ENCODE results near the gene TRIP13. TPM values are rescaled to one million over a fixed set of nuclear protein-coding genes. Genes with fewer than 3 reads are reported as not detected.

The TRIP13 gene
- total and polyA plus RNA-seq, 9 of the 15 experiments (the other 6 are each of a cell fraction or from before 2014, with no cell fraction given) = 24.1 to 116 (median 53.2) TPM

- TF ChIP-seq SFPQ (IDR thresholded peaks at IDR 0.05; ENCODE audit: low read depth, low read length) (no peak), TCF7 (IDR thresholded peaks at IDR 0.05; ENCODE audit: borderline replicate concordance) (no peak), FOXJ2 (tag; IDR thresholded peaks at IDR 0.05) (no peak), ZNF609 (CRISPR knock-in tag; IDR thresholded peaks at IDR 0.05; ENCODE audit: borderline replicate concordance) (0 out of 2 replicates have a peak, but pooled peaks have one; percentile 5), CHD1 (IDR thresholded peaks at IDR 0.05; ENCODE audit: low read length) (peak; percentile 80), ZNF584 (CRISPR knock-in tag; IDR thresholded peaks at IDR 0.05; ENCODE audit: low read depth) (no peak), MAX (CRISPR knock-in tag; IDR thresholded peaks at IDR 0.05) (no peak), ZNF143 (CRISPR knock-in tag; IDR thresholded peaks at IDR 0.05) (no peak), ZEB2 (IDR thresholded peaks at IDR 0.05) (no peak), ZFP30 (CRISPR knock-in tag; IDR thresholded peaks at IDR 0.05; ENCODE audit: borderline replicate concordance) (no peak), ZNF239 (CRISPR knock-in tag; IDR thresholded peaks at IDR 0.05) (no peak), EGR1 (conservative IDR thresholded peaks at IDR 0.05) (no peak), RBM25 (IDR thresholded peaks at IDR 0.05; ENCODE audit: low read depth, low read length, severe bottlenecking) (no peak), ZNF436 (CRISPR knock-in tag; IDR thresholded peaks at IDR 0.05) (no peak), ZNF395 (CRISPR knock-in tag; IDR thresholded peaks at IDR 0.05) (0 out of 2 replicates have a peak, but pooled peaks have one; percentile 3), PTBP1 (IDR thresholded peaks at IDR 0.05; ENCODE audit: low read depth, low read length) (no peak), SREBF2 (CRISPR knock-in tag; IDR thresholded peaks at IDR 0.05) (no peak), NR2F6 (CRISPR knock-in tag; IDR thresholded peaks at IDR 0.05) (no peak), JUN (IDR thresholded peaks at IDR 0.05; ENCODE audit: borderline replicate concordance, low read depth, low read length) (no peak), JUN (CRISPR knock-in tag; IDR thresholded peaks at IDR 0.05; ENCODE audit: borderline replicate concordance) (no peak), MEIS2 (IDR thresholded peaks at IDR 0.05; ENCODE audit: partially characterized antibody) (no peak)
Observed at GRCh38 chr5:891837-892393, 769 bp upstream of the TRIP13 start (continued).

Data from K562 (cell line).